ENCODE measurements around the gene DSCAML1. TPM values are rescaled to one million over a fixed set of nuclear protein-coding genes. Genes with fewer than 3 reads are reported as not detected.

Gene DSCAML1
- total and polyA plus RNA-seq, 10 of the 15 experiments (the other 5 are each of a cell fraction or from before 2014, with no cell fraction given) = 0.03 to 0.18 (median 0.06) TPM; not detected in 1

GRCh38 chr11:117610045-117610444, 187.0 kb downstream of the DSCAML1 start (continued):
- TF ChIP-seq PAX5 (IDR thresholded peaks at IDR 0.05; ENCODE audit: borderline replicate concordance, low read depth, low read length) = 0 out of 2 replicates have a peak, but pooled peaks have one; percentile 42
- no peak for TF ChIP-seq CHD2 (IDR thresholded peaks at IDR 0.05; ENCODE audit: borderline replicate concordance, low read depth, low read length)
- TF ChIP-seq SMC3 (IDR thresholded peaks at IDR 0.05; ENCODE audit: borderline replicate concordance, low read length) = no peak
- no peak for TF ChIP-seq RB1 (IDR thresholded peaks at IDR 0.05; ENCODE audit: borderline replicate concordance)
- TF ChIP-seq ETV6 (conservative IDR thresholded peaks at IDR 0.05 in 1 of 2, IDR thresholded peaks at IDR 0.05 in 1 of 2; ENCODE audit: borderline replicate concordance in 1 of 2, low read depth in 1 of 2) = no peak
- TF ChIP-seq DPF2 (IDR thresholded peaks at IDR 0.05) = peak; percentile 71; the same call in 1 of the 2 replicates
- TF ChIP-seq SP1 (IDR thresholded peaks at IDR 0.05; ENCODE audit: low read depth, low read length) = no peak
- TF ChIP-seq ZNF592 (IDR thresholded peaks at IDR 0.05) = no peak
- no peak for TF ChIP-seq TCF7 (IDR thresholded peaks at IDR 0.05; ENCODE audit: borderline replicate concordance)
- TF ChIP-seq CREM (IDR thresholded peaks at IDR 0.05; ENCODE audit: low read depth) = no peak
- TF ChIP-seq RUNX3 (IDR thresholded peaks at IDR 0.05; ENCODE audit: low read length) = peak; percentile 80
- TF ChIP-seq TCF3 (IDR thresholded peaks at IDR 0.05; ENCODE audit: borderline replicate concordance, insufficient read depth, low read depth, low read length) = no peak
- TF ChIP-seq NR2F1 (conservative IDR thresholded peaks at IDR 0.05) = no peak
- TF ChIP-seq, protein P1, sequence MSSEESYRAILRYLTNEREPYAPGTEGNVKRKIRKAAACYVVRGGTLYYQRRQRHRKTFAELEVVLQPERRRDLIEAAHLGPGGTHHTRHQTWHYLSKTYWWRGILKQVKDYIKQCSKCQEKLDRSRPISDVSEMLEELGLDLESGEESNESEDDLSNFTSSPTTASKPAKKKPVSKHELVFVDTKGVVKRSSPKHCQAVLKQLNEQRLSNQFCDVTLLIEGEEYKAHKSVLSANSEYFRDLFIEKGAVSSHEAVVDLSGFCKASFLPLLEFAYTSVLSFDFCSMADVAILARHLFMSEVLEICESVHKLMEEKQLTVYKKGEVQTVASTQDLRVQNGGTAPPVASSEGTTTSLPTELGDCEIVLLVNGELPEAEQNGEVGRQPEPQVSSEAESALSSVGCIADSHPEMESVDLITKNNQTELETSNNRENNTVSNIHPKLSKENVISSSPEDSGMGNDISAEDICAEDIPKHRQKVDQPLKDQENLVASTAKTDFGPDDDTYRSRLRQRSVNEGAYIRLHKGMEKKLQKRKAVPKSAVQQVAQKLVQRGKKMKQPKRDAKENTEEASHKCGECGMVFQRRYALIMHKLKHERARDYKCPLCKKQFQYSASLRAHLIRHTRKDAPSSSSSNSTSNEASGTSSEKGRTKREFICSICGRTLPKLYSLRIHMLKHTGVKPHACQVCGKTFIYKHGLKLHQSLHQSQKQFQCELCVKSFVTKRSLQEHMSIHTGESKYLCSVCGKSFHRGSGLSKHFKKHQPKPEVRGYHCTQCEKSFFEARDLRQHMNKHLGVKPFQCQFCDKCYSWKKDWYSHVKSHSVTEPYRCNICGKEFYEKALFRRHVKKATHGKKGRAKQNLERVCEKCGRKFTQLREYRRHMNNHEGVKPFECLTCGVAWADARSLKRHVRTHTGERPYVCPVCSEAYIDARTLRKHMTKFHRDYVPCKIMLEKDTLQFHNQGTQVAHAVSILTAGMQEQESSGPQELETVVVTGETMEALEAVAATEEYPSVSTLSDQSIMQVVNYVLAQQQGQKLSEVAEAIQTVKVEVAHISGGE (CRISPR knock-in tag; IDR thresholded peaks at IDR 0.05) = no peak
- TF ChIP-seq MTA2 (IDR thresholded peaks at IDR 0.05; ENCODE audit: low read depth) = 0 out of 2 replicates have a peak, but pooled peaks have one; percentile 15
- no peak for TF ChIP-seq SRF (IDR thresholded peaks at IDR 0.05; ENCODE audit: low read depth in 2 of 2, low read length in 2 of 2)
- TF ChIP-seq RCOR1 (conservative IDR thresholded peaks at IDR 0.05; ENCODE audit: low read depth, low read length) = no peak
- 0 out of 2 replicates have a peak, but pooled peaks have one; percentile 55 for TF ChIP-seq RFX5 (IDR thresholded peaks at IDR 0.05; ENCODE audit: low read depth, low read length)
- no peak for TF ChIP-seq CHD4 (IDR thresholded peaks at IDR 0.05)
- TF ChIP-seq RAD51 (IDR thresholded peaks at IDR 0.05) = no peak
- TF ChIP-seq CTCF (IDR thresholded peaks at IDR 0.05 in 2 of 3, conservative IDR thresholded peaks at IDR 0.05 in 1 of 3; ENCODE audit: control insufficient read depth in 2 of 3, extremely low read depth in 1 of 3, insufficient read depth in 1 of 3, low read depth in 3 of 3, low read length in 3 of 3) = 0 out of 6 replicates have a peak, but pooled peaks of 1 of the 3 experiments have one; percentile 2
- TF ChIP-seq NBN (IDR thresholded peaks at IDR 0.05) = peak; percentile 54; the same call in 1 of the 2 replicates

All from GM12878 (cell line).